NCI-H1417 (cell line): Measurements from ENCODE around the gene CYB5R3.

Experiments
- DNase-seq, 3 experiments: peaks; one replicate each; lab custom pipeline; 2025; lab: John Stamatoyannopoulos, UW

The CYB5R3 gene

GRCh38 chr22:42645341-42645937 is 3.8 kb downstream of the CYB5R3 start:
- DNase-seq = no peak

GRCh38 chr22:42644422-42645340 is 4.5 kb downstream of the CYB5R3 start:
- DNase-seq = no peak

- DNase-seq = no peak
These were observed 5.4 kb downstream of the CYB5R3 start for GRCh38 chr22:42643634-42644421.

- no peak for DNase-seq
These were observed 6.2 kb downstream of the CYB5R3 start for GRCh38 chr22:42642806-42643633.

- no peak for DNase-seq
These were observed 7.3 kb downstream of the CYB5R3 start for GRCh38 chr22:42641801-42642413.

- no peak for DNase-seq
These were observed 9.5 kb downstream of the CYB5R3 start for GRCh38 chr22:42639541-42640241.

- no peak for DNase-seq
These were observed 11.6 kb downstream of the CYB5R3 start for GRCh38 chr22:42637555-42637954.

GRCh38 chr22:42636506-42636905 is 12.7 kb downstream of the CYB5R3 start:
- DNase-seq = no peak

- no peak for DNase-seq
These were observed 13.7 kb downstream of the CYB5R3 start for GRCh38 chr22:42635531-42635930.

GRCh38 chr22:42633013-42633412 is 16.2 kb downstream of the CYB5R3 start:
- DNase-seq = no peak

GRCh38 chr22:42632096-42632495 is 17.1 kb downstream of the CYB5R3 start:
- DNase-seq = no peak

GRCh38 chr22:42630901-42631602 is 18.1 kb downstream of the CYB5R3 start:
- no peak for DNase-seq

GRCh38 chr22:42630211-42630610 is 19.0 kb downstream of the CYB5R3 start:
- DNase-seq = no peak

GRCh38 chr22:42627981-42628380 is 21.2 kb downstream of the CYB5R3 start:
- no peak for DNase-seq

- DNase-seq = no peak
These were observed 22.1 kb downstream of the CYB5R3 start for GRCh38 chr22:42626951-42627625.

GRCh38 chr22:42626431-42626830 is 22.8 kb downstream of the CYB5R3 start:
- DNase-seq = no peak

GRCh38 chr22:42625416-42625815 is 23.8 kb downstream of the CYB5R3 start:
- no peak for DNase-seq

GRCh38 chr22:42624551-42625106 is 24.6 kb downstream of the CYB5R3 start:
- DNase-seq = no peak
